Measurements from ENCODE around the gene TIPARP.

TIPARP gene

DNA sequence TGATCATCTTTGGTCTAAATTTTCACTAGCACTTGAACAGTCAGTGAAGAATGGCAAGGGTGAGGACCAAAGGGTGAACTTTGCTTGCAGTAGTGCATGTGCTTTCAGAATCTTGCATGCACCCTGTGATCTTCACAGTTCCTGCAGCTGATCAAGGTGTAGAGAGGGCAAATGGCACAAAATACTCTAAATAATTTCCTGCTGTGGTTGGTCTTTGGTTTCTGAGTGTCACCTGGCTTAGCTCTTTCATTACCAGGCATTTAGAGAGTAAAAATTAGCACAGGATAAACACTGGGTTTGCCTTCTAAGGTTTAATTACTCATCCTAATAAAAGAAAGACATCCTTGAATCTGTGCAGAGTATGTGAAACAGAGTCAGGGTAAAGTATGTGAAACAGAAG is 11.4 kb downstream of the TIPARP start:
- Histone ChIP-seq H3K4me1 (ENCODE audit: control insufficient read depth in 1 of 2, insufficient read depth in 2 of 2, low read length in 2 of 2) (peaks cover 70 to 71% of the 10 kb centered on the region in 2 donors), H3K4me3 (ENCODE audit: low read depth in 1 of 2, low read length in 2 of 2) (peak overlapping the region in 1 of 2 donors; percentile 4), H3K9ac (ENCODE audit: low read depth in 1 of 2, low read length in 2 of 2) (no peak overlapping the region), H3K27me3 (ENCODE audit: control insufficient read depth in 1 of 2, insufficient read depth in 2 of 2, low read length in 2 of 2) (no peaks in the 10 kb centered on the region), H3K9me3 (ENCODE audit: control insufficient read depth in 1 of 2, low read length in 2 of 2) (no peaks in the 10 kb centered on the region), H3K36me3 (ENCODE audit: control insufficient read depth in 1 of 2, insufficient read depth in 2 of 2, low read length in 2 of 2) (no peaks in the 10 kb centered on the region), H3K27ac (ENCODE audit: low read depth, low read length) (no peak overlapping the region)

DNA sequence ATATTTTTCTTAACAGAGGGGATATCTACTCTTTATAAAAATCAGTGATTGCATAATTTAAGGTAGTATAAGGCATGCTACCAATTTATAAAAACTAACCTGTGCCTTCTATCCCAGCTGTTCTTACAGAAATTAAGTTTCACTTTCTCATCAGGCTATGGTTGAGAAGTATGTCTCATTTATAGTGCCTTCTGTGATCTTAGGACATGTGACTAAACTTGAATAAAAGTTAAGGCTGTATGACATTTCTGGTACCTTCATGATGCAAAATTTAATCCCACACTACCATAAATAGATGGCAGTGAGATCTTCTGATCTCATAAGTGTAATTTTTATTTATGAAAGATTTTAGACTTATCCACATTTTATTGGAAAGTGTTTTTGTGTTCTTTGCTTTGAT is 12.6 kb downstream of the TIPARP start:
- Histone ChIP-seq H3K27me3 (ENCODE audit: control insufficient read depth in 1 of 2, insufficient read depth in 2 of 2, low read length in 2 of 2) (no peaks in the 10 kb centered on the region), H3K9me3 (ENCODE audit: control insufficient read depth in 1 of 2, low read length in 2 of 2) (no peaks in the 10 kb centered on the region), H3K36me3 (ENCODE audit: control insufficient read depth in 1 of 2, insufficient read depth in 2 of 2, low read length in 2 of 2) (no peaks in the 10 kb centered on the region), H3K9ac (ENCODE audit: low read depth in 1 of 2, low read length in 2 of 2) (no peak overlapping the region), H3K4me3 (ENCODE audit: low read depth in 1 of 2, low read length in 2 of 2) (no peak overlapping the region), H3K27ac (ENCODE audit: low read depth, low read length) (no peak overlapping the region), H3K4me1 (ENCODE audit: control insufficient read depth in 1 of 2, insufficient read depth in 2 of 2, low read length in 2 of 2) (peaks cover 70 to 71% of the 10 kb centered on the region in 2 donors)

DNA sequence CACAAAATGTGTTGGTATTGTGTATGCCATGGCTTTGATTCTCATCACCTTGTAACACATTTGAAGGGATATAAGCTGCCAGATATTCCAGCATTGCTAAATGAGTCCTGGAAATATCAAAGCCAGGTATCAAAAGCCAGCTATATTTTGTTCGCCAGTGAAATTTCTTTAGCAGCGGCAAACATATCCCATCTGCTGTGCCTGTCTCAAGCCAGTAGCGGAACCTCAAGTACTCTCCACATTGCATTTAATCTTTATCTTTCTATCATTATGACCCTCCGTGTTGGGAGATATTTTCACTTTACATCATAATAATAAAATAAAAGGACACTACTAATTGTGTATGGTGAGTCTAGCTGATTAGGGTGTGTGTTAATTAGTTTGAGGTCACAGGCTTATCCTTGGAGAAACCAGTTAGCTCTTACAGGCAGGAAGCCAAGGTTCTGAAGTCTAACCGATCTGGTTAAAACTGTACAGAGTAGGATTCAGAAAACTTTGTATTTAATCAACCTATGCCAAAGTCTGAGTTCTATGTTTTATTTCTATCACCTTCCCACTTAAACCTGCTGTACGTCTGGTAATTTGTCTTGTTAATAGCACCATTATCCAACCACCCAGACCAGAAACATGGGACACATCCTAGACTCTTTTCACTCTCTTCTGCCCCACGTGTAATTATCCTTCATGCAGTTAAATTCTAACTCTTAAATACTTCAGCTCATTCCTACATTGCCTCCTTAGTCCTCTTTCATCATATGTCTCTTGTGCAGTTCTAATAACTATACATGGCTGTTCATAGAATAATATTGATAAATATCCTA is 14.5 kb downstream of the TIPARP start:
- H3K9ac ChIP-seq (ENCODE audit: low read depth in 1 of 2, low read length in 2 of 2): no peak overlapping the region
- peaks cover 57 to 68% of the 10 kb centered on the region in 2 donors for H3K4me1 ChIP-seq (ENCODE audit: control insufficient read depth in 1 of 2, insufficient read depth in 2 of 2, low read length in 2 of 2)
- peak overlapping the region in 1 of 2 donors; percentile 3 for H3K4me3 ChIP-seq (ENCODE audit: low read depth in 1 of 2, low read length in 2 of 2)
- no peaks in the 10 kb centered on the region for H3K36me3 ChIP-seq (ENCODE audit: control insufficient read depth in 1 of 2, insufficient read depth in 2 of 2, low read length in 2 of 2)
- no peak overlapping the region for H3K27ac ChIP-seq (ENCODE audit: low read depth, low read length)
- no peaks in the 10 kb centered on the region for H3K27me3 ChIP-seq (ENCODE audit: control insufficient read depth in 1 of 2, insufficient read depth in 2 of 2, low read length in 2 of 2)
- H3K9me3 ChIP-seq (ENCODE audit: control insufficient read depth in 1 of 2, low read length in 2 of 2): no peaks in the 10 kb centered on the region

DNA sequence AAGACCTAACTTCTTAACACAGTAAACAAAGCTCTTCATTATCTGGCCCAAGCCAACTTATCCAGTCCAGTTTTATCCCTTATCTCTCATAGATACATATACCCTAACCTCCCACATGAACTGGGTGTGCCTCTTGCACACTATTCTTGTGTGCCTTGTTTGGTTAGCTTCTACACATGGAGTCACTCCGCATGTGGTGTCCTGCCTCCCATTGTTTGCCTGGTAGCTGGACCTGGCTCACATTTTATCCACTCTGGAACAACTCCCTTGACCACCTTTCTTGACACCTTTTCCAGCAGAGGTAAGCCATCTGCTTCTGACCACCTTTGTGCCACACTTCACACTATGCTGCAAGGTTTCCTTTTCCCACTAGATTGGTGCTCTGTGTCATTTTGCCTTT is 15.2 kb downstream of the TIPARP start:
- Histone ChIP-seq H3K4me3 (ENCODE audit: low read depth in 1 of 2, low read length in 2 of 2) (peak overlapping the region; percentile 3 to 20), H3K27me3 (ENCODE audit: control insufficient read depth in 1 of 2, insufficient read depth in 2 of 2, low read length in 2 of 2) (no peaks in the 10 kb centered on the region), H3K4me1 (ENCODE audit: control insufficient read depth in 1 of 2, insufficient read depth in 2 of 2, low read length in 2 of 2) (peaks cover 57 to 68% of the 10 kb centered on the region in 2 donors), H3K9me3 (ENCODE audit: control insufficient read depth in 1 of 2, low read length in 2 of 2) (no peaks in the 10 kb centered on the region), H3K36me3 (ENCODE audit: control insufficient read depth in 1 of 2, insufficient read depth in 2 of 2, low read length in 2 of 2) (peaks cover 0 to 3% of the 10 kb centered on the region in 2 donors), H3K27ac (ENCODE audit: low read depth, low read length) (no peak overlapping the region), H3K9ac (ENCODE audit: low read depth in 1 of 2, low read length in 2 of 2) (no peak overlapping the region)

DNA sequence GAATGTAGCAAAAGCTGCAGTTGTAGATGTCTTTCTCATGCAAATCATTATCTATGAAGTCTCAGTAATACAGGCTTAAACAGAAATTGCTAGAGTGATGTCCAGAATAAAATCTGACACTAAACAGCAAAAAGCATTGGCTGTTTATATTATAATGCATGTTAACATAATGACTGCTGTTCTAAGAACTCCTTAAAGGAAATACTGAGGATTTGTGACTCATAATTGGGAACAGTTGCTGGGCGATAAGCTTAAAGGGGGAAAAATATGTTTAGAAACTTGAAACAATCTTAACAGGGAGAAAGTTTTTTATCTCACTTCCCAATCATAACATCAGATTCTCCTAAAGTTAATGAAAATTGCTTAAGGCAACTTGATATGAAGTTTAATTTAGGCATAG is 17.5 kb downstream of the TIPARP start:
- H3K9ac ChIP-seq (ENCODE audit: low read depth in 1 of 2, low read length in 2 of 2): no peak overlapping the region
- H3K36me3 ChIP-seq (ENCODE audit: control insufficient read depth in 1 of 2, insufficient read depth in 2 of 2, low read length in 2 of 2): peaks cover 18 to 20% of the 10 kb centered on the region in 2 donors
- H3K9me3 ChIP-seq (ENCODE audit: control insufficient read depth in 1 of 2, low read length in 2 of 2): no peaks in the 10 kb centered on the region
- peaks cover 40 to 48% of the 10 kb centered on the region in 2 donors for H3K4me1 ChIP-seq (ENCODE audit: control insufficient read depth in 1 of 2, insufficient read depth in 2 of 2, low read length in 2 of 2)
- no peak overlapping the region for H3K27ac ChIP-seq (ENCODE audit: low read depth, low read length)
- H3K4me3 ChIP-seq (ENCODE audit: low read depth in 1 of 2, low read length in 2 of 2): peak overlapping the region in 1 of 2 donors; percentile 12
- H3K27me3 ChIP-seq (ENCODE audit: control insufficient read depth in 1 of 2, insufficient read depth in 2 of 2, low read length in 2 of 2): no peaks in the 10 kb centered on the region

DNA sequence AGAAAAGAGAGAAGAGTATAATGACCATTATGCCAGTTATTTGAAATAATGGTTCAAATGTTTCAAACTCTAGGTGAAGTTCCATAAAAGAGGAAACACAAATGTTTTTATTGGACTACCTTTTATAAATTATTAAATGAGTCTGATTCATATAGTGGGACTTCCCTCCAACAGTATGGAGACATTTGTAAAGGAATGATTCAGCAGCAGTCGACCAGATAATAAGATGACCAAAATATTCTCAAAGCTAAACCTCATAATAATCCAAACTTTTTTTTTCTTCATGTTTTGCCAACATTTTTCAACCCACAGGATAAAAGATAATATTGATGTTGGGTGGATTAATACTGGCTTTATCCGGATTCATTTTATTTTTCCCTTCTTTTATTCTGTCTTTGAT is 18.8 kb downstream of the TIPARP start:
- H3K36me3 ChIP-seq (ENCODE audit: control insufficient read depth in 1 of 2, insufficient read depth in 2 of 2, low read length in 2 of 2): peaks cover 20 to 29% of the 10 kb centered on the region in 2 donors
- H3K9ac ChIP-seq (ENCODE audit: low read depth in 1 of 2, low read length in 2 of 2): no peak overlapping the region
- H3K4me1 ChIP-seq (ENCODE audit: control insufficient read depth in 1 of 2, insufficient read depth in 2 of 2, low read length in 2 of 2): peaks cover 35 to 39% of the 10 kb centered on the region in 2 donors
- H3K27me3 ChIP-seq (ENCODE audit: control insufficient read depth in 1 of 2, insufficient read depth in 2 of 2, low read length in 2 of 2): no peaks in the 10 kb centered on the region
- H3K9me3 ChIP-seq (ENCODE audit: control insufficient read depth in 1 of 2, low read length in 2 of 2): no peaks in the 10 kb centered on the region
- no peak overlapping the region for H3K27ac ChIP-seq (ENCODE audit: low read depth, low read length)
- H3K4me3 ChIP-seq (ENCODE audit: low read depth in 1 of 2, low read length in 2 of 2): no peak overlapping the region

DNA sequence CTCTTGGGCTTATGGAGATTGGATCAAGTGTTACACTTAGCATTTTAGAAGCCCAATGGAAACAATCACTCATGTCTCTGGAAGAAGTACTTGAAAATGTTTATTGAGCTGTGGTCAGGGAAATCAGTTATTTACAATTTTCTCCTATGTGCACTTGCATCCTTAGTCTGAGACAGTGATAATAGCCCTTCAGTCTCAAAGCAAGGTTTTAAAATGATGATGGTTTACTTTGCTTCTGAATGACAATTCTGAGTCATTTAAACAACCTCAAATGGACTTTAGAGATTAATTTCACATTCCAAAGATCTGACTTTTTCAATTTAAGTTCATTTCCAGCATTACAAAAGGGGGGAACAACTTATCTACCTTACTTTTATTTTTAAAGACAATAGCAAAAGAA is 20.1 kb downstream of the TIPARP start:
- no peak overlapping the region for H3K4me3 ChIP-seq (ENCODE audit: low read depth in 1 of 2, low read length in 2 of 2)
- no peaks in the 10 kb centered on the region for H3K9me3 ChIP-seq (ENCODE audit: control insufficient read depth in 1 of 2, low read length in 2 of 2)
- H3K9ac ChIP-seq (ENCODE audit: low read depth in 1 of 2, low read length in 2 of 2): no peak overlapping the region
- H3K27me3 ChIP-seq (ENCODE audit: control insufficient read depth in 1 of 2, insufficient read depth in 2 of 2, low read length in 2 of 2): no peaks in the 10 kb centered on the region
- peaks cover 26 to 31% of the 10 kb centered on the region in 2 donors for H3K4me1 ChIP-seq (ENCODE audit: control insufficient read depth in 1 of 2, insufficient read depth in 2 of 2, low read length in 2 of 2)
- H3K36me3 ChIP-seq (ENCODE audit: control insufficient read depth in 1 of 2, insufficient read depth in 2 of 2, low read length in 2 of 2): peaks cover 20 to 38% of the 10 kb centered on the region in 2 donors
- H3K27ac ChIP-seq (ENCODE audit: low read depth, low read length): no peak overlapping the region

DNA sequence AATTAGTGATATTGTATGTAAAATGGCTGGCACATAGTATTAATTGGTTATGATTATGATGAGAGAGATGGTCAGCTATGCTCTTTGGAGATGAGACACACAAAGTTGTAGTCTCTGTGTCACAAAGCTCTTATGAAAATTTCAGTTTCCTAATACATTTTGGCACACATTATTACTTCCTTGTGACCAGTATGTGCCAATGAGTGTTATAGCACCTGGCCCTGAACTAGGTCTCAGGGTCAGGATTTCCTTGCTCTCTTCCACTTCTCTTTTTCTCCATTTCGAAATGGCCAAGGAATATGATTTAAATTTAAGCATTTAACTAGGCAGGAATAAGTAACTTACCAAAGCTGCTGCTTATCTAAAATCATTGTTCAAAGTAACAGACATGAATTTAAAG is 28.0 kb downstream of the TIPARP start:
- Histone ChIP-seq H3K27me3 (ENCODE audit: control insufficient read depth in 1 of 2, insufficient read depth in 2 of 2, low read length in 2 of 2) (no peaks in the 10 kb centered on the region), H3K9ac (ENCODE audit: low read depth in 1 of 2, low read length in 2 of 2) (no peak overlapping the region), H3K4me3 (ENCODE audit: low read depth in 1 of 2, low read length in 2 of 2) (no peak overlapping the region), H3K27ac (ENCODE audit: low read depth, low read length) (no peak overlapping the region), H3K9me3 (ENCODE audit: control insufficient read depth in 1 of 2, low read length in 2 of 2) (no peaks in the 10 kb centered on the region), H3K4me1 (ENCODE audit: control insufficient read depth in 1 of 2, insufficient read depth in 2 of 2, low read length in 2 of 2) (peaks cover 0 to 23% of the 10 kb centered on the region in 2 donors), H3K36me3 (ENCODE audit: control insufficient read depth in 1 of 2, insufficient read depth in 2 of 2, low read length in 2 of 2) (peaks cover 14 to 40% of the 10 kb centered on the region in 2 donors)

DNA sequence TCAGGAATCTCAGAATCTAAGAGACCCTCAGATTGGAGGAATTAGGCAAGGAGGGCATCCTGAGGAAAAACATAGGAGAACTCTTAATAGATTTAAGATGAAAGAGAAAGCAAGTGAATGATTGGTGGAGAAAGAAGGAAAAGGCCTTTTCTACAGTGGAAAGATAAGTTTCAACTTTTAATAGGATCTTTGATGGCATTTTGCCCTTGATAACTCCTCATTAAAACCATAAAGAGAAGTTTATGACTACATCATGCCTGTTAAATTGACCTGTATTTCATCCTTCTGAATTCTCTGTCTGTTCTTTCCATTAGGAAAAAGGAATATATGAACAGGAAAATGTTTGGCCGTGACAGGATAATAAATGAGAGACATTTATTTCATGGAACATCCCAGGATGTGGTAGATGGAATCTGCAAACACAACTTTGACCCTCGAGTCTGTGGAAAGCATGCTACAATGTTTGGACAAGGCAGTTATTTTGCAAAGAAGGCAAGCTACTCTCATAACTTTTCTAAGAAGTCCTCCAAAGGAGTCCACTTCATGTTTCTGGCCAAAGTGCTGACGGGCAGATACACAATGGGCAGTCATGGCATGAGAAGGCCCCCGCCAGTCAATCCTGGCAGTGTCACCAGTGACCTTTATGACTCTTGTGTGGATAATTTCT is 30.1 kb downstream of the TIPARP start:
- H3K27ac ChIP-seq (ENCODE audit: low read depth, low read length): no peak overlapping the region

More for the DNA sequence above, 30.1 kb downstream of the TIPARP start:
- H3K36me3 ChIP-seq (ENCODE audit: control insufficient read depth in 1 of 2, insufficient read depth in 2 of 2, low read length in 2 of 2): peaks cover 20 to 33% of the 10 kb centered on the region in 2 donors
- H3K27me3 ChIP-seq (ENCODE audit: control insufficient read depth in 1 of 2, insufficient read depth in 2 of 2, low read length in 2 of 2): no peaks in the 10 kb centered on the region
- no peak overlapping the region for H3K4me3 ChIP-seq (ENCODE audit: low read depth in 1 of 2, low read length in 2 of 2)
- H3K9me3 ChIP-seq (ENCODE audit: control insufficient read depth in 1 of 2, low read length in 2 of 2): no peaks in the 10 kb centered on the region
- no peak overlapping the region for H3K9ac ChIP-seq (ENCODE audit: low read depth in 1 of 2, low read length in 2 of 2)
- H3K4me1 ChIP-seq (ENCODE audit: control insufficient read depth in 1 of 2, insufficient read depth in 2 of 2, low read length in 2 of 2): peaks cover 0 to 23% of the 10 kb centered on the region in 2 donors
